GM10266 (cell line): ENCODE measurements around the gene LTBP4.

ENCODE experiments used
- DNase-seq: peaks from one replicate; pipeline ENCODE4 v3.0.0; 2012; ENCODE audit errors: extremely low spot score
- TF ChIP-seq, protein P1 (sequence below): IDR thresholded peaks from 2 replicates; pipeline ENCODE4 v1.5.1; 2012; ENCODE audit warnings: mild to moderate bottlenecking, low read depth; ENCODE audit not compliant: control insufficient read depth, insufficient read depth; ENCODE audit errors: missing control alignments

Gene LTBP4

DNA sequence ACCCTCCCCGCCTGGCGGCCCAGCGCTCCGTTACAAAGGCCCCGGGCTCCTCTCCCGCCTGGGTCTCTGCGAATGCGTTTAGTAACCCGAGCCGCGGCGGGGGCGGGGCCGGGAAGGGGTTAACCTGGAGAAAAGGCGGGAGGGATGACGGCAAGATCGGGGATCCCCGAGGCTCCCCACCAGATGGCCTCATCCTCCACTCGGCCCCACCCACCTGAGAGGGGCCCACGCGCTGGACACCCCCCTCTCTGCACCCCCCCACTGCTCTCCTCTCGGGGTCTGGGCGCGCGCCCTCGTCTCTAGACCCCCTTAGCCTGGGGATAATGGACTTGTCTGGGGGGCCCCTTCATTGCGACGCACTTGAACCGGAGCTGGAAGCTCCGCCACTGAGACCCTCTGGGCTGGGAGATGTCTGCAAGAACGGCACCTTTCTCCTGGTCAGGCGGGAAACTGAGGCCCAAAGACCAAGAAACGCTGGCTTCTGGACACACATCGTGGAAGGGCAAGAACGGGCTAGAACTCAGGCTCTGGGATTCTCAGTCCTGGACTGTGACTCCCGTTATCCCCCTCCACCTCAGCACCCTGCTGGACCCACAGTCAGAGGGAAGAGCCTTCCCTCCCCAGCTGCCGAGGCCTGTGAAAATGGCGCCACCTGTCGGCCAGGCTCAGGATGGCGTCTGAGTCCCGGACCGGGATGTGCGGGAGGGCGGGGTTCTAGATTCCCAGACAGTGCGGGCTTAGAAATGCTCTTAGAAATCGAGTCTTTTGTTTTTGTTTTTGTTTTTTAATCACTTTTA, 2.9 kb upstream of the LTBP4 start:
- DNase-seq = peak; percentile 90
- TF ChIP-seq, protein P1, sequence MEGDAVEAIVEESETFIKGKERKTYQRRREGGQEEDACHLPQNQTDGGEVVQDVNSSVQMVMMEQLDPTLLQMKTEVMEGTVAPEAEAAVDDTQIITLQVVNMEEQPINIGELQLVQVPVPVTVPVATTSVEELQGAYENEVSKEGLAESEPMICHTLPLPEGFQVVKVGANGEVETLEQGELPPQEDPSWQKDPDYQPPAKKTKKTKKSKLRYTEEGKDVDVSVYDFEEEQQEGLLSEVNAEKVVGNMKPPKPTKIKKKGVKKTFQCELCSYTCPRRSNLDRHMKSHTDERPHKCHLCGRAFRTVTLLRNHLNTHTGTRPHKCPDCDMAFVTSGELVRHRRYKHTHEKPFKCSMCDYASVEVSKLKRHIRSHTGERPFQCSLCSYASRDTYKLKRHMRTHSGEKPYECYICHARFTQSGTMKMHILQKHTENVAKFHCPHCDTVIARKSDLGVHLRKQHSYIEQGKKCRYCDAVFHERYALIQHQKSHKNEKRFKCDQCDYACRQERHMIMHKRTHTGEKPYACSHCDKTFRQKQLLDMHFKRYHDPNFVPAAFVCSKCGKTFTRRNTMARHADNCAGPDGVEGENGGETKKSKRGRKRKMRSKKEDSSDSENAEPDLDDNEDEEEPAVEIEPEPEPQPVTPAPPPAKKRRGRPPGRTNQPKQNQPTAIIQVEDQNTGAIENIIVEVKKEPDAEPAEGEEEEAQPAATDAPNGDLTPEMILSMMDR = peak; percentile 99

DNA sequence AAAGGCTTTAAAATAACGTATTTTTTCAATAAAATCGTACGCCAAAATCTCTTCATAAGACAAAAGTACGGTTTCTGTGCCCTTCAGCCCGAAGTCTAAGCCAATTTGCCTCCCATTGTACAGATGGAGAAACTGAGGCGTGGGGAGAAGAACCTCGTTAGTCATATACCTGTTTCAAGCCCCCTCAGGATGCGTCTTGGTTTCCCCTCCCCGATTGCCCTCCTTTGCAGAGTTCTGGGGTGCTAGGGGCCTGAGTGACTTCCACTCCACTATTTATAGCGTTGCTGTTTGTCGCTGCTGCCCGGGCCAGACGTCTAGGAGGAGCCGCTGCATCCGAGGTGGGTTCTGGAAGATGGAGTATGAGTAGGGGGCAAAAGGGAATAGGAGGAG, 2.3 kb upstream of the LTBP4 start:
- TF ChIP-seq, protein P1 = no peak
- no peak for DNase-seq

DNA sequence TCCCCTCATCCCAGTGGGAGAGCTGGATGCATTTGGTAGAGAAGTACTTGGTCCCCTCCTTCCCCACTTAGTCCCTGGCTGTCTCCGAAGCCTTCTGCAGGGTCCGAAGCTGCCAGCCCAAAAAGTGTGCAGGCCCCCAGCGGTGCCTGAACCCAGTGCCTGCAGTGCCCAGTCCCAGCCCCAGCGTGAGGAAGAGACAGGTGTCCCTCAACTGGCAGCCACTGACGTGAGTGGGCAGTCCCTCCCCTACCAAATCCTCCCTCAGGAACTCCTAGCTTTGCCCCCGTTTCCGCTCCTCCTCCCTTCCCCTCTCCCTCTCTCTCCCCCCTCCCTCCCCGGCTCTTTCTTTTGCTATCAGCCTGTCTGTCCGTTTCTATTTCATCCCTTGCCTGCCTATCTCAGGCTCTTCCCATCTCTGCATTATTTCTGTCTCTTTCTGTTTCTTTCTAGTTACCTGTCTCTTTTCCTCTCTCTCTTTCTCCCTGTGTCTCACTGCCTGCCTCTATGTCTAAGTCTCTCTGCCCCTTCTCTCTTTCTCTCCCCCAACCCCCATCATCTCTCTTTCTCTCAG, 1.8 kb upstream of the LTBP4 start:
- TF ChIP-seq, protein P1 = no peak
- DNase-seq = no peak

DNA sequence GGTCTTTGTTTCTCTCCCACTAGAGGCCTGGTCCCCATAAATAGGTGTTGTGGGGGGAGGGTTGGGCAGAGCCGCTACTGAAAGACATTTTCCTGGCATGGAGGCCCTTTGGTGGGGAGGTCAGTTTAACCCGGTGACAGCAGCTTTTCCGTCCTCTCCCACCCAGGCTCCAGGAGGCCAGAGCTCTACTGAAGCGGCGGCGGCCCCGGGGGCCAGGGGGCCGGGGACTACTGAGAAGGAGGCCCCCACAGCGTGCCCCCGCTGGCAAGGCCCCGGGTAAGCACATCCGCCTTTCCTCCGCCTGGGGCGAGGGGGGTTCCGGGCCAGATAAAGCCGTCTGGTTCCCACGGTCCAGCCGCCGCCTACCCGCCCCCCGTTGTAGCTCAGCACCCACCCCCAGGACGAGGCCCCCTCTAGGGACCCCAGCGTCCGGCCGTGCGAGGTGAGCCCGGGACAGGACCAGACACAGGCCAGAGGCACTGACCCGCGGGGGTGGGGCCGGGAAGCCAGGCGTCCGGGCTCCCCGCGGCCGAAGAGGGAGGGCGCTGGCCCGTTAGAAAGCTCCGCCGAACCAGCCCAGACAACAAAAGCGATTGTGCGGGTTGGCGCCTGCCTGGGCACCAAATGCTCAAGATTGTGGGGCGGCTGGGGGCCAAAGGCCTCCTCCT, 1.1 kb upstream of the LTBP4 start:
- no peak for DNase-seq
- TF ChIP-seq, protein P1 = no peak

DNA sequence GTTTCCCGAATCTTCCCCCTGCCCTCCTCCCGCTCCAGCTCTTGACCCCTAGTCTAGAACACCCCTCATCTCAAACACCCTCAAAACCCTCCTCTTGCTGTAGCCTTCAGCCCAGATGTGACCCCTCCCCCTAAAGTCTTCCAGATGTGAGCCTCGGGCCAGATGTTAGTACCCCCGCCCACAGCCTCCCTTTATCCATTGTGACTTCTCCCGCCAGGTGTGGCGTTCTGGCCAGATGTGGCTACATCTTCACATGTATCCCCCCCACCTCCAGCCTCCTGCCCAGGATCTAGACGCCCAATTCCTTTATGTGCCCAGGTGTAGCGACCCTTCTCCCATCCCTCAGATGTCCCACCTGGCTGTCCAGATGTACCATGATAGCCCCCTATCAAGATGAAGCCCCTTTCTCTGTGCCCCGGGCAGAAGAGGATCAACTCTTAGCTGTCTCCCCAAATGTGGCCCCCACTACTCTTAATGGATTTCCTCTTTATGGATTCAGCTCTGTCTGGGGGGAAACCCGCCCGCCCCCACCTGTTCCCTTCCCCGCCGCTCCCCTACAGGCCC, 517 bp upstream of the LTBP4 start:
- no peak for DNase-seq
- TF ChIP-seq, protein P1 = no peak

DNA sequence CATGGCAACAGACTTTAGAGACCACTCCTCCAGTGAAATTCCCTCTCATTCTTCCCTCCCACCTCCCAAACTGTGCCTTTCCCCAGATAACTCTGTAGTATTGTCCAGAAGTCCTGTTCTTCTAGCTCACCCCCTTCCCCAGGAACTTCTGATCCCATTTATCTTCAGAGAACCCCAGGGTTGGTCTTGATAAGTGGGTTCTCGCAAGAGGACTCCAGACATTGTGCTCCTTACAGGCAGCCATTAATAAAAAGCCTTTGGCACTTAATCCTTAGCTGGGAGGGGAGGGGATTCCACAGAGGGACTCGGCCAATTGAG, 1.9 kb downstream of the LTBP4 start:
- DNase-seq = no peak
- TF ChIP-seq, protein P1 = no peak
